Stimulated activated CD8-positive, alpha-beta memory T cell treated with anti-CD3 and anti-CD28 coated beads, Interleukin-2, amount 100 ng/mL, for 1 hour (primary cell): ENCODE measurements around the gene FLNB.
A peak's percentile ranks its signal among the peaks of the same experiment; 100 is the strongest.

ENCODE experiments used
- DNase-seq, 2 donors: peaks; one replicate each; pipeline ENCODE4 v3.0.0-alpha.2; 2020; ENCODE audit warnings: low read depth in 2 of 2

FLNB gene

DNA sequence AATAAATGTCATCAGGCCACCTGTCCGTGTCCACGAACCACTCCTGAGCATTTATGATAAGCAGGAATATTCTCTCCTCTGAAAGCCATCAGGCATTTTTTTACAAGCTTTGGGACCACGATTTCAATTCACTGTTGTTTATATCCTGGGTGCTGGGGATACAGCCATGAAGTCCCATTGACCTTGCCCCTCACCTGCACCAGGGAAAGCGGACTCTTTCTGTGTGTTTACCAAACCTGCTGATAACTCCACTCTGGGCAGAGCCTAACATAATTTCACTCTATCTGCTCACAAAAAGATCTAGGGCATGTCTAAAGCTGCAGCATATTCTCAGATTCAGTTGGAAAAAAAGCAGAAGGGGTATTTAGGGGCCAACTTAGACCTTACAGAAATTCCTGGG is 197.8 kb downstream of the FLNB start:
- DNase-seq = no peak

DNA sequence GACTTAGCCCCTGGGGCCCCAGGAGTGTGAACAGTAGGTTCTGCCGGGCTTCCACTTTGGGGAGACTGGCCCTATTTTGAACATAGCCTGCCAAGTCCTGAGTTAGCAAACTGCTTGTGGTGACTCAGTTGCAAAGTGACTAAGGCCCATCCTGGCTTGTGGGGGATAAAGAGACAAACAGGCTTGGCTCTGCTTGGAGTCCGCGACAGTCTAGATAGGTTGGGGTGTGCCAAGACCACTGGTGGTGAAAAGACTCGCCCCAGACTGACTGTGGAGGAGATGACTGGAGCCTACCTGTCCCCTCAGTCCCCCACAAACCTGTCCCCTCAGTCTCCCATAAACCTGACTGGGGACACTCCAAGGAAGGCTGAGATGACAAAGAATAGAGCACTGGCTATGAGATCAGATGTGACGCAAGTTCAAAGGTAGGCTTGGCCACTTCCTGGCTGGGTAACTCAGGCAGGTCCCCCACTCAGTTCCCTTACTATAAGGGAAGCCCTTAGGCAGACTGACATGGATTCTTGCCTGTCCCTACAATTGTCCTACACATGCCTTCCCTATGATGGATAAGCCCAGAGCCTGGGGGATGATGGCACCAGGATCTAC is 198.3 kb downstream of the FLNB start:
- DNase-seq = no peak

DNA sequence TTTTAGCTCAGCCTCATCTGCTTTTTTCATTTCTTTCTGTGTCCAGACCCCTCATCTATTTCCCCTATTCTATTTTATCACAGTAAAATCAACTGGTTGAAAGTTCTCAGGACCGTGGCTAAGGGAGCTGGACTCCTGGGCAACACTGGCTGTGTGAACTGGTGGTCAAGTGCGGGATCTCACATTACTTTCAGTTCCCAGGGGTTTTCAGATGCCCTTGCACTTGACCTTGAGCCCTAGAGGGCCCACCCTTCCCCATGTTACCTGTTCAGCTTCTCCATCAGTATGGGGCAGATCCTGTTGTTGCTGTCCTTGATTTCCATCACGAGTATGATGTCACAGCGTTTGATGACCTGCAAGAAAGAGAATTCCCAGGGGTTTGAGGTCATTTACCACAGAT is 199.7 kb downstream of the FLNB start:
- no peak for DNase-seq

DNA sequence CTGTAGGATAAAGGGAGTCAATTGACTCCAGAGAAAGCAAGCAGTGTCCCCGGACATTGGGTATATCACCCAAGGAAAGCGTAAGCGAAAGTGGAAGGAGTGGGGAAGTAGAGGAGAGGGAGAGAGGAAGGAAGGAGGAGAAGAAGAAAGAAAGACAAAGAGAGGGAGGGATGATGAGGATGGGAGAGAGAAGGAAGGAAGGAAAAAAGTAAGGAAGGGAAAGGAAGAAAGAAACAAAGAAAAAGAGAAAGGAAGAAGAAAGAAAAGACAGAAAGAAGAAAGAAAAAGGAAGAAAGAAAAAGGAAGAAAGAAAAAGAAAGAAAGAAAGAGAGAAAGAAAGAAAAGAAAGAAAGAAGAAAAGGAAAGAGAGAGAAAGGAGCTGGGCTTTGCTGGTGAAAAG is 201.7 kb downstream of the FLNB start:
- no peak for DNase-seq

DNA sequence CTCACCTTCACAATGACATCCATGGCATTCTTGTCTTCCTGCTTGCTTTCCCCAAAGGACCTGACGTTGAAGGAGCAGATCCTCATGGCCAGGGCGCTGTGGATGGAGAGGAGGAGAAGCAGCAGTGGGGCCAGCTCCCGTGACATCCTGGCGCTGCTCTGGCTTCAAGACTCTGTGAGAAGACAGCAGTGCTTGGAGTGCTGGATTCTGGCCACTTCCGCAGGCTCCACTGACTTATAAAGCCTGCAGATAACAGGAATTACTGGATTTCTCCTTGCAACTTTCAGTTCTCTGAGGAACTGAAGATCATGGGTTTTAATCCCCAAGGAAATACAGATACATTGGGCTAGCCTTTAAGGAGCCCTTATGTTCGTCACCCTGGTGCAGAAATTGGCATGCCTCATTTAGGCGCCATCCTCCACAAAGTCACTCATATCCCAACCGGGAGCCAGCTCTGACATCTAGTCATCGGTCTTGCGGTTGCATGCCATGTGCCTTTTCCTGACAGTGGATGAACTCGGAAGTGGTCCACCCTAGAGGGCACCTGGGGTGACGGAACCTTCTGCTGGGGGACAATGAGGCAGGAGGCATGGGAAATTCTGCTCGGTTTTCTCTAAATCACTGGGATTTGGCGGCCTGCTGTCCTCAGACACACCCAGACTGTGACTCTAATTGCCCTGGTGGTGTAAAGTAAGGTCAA is 202.7 kb downstream of the FLNB start, which contains the start of gene DNASE1L3:
DNASE1L3 (minus strand) TSS at position 212 of the 700 bp plus-strand sequence; CDS start at position 146, 66 bp downstream.
- DNase-seq = no peak

DNA sequence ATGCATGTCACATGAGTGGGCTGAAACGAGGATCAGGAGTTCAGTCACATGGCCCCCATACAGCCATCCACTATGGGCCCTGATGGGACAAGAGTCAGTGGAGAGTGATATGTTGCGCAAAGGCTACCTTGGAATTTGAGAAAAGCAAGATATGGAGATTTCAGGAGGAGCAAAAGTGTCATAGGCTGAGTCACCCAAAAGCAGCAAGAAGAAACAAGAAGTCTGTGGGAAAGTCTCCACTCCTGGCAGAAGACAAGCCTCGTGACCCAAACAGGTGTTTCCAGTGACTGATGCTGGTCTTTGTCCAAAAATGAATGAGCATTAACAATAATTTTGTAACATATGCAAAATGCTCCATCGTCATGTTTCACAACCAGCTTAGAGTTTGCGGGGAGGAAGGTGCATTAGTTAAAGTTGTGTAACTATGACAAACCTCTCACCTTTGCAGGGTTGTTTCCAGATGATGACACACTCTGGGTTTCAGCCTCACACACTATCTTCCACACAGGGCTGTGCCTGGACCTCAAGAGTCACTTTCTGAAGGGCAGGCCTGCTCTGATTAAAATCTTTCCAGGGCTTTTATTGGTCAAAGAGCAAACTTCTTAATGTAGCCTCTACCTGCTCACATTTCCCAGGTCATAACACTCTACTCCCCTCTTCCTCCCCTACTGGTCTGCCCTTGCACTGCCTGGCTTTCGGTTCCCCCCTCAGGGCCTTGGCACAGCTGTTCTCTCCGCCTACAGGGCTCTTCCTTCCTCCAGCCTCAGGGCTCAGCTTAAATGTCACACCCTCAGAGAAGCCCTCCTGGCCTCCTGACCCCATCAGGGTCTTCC is 206.5 kb downstream of the FLNB start:
- no peak for DNase-seq

DNA sequence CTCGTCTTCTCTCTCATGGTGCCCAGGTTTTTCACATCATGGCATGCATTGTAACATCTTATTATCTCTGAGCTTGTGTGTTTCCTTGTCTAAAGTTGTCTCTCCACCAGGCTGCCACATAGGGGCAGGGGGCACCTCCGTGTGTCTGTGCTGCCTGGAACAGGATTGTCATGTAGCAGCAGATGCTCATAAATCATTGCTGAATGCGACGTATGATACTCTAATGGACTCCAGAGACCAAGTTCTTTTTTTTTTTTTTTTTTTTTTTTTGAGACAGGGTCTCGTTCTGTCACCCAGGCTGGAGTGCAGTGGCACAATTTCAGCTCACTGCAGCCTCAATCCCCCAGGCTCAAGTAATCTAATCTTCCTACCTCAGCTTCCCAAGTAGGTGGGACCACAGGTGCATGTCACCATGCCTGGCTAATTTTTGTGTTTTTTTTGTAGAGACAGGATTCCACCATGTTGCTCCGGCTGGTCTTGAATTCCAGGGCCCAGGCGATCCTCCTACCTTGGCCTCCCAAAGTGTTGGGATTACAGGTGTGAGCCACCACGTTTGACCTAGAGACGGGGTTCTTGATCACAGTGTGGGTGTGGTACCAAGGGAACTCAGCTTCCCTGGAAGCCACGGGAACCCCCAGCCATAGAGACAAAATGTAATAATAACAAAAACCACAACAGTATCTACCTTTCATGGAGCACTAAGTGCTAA is 207.2 kb downstream of the FLNB start:
- DNase-seq = no peak

DNA sequence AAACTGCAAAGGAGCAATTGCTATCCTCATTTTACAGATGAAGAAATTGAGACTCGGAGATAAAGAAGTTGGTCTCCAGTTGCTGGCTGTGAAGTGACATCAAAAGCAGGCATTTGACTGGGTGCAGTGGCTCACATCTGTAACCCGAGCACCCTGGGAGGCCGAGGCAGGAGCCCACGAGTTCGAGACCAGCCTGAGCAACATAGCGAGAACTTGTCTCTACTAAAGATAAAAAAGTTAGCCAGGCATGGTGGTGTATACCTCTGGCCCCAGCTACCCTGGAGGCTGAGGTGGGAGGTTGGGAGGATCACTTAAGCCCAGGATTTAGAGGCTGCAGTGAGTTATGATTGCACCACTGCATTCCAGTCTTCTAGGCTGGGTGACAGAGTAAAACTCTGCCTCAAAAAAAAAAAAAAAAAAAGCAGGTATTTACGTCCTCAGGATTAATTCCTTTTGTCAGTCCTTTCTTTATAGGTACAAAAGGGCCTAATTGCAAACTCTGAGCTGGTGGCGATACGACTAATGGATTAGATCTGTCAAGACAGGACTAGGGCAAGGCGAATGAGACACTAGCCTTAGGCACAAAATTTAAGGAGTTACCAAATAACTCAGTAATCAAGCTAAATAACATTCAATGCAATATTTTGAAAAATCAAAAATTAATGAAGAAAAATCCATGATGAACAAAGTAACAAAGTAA is 208.4 kb downstream of the FLNB start:
- DNase-seq = no peak

DNA sequence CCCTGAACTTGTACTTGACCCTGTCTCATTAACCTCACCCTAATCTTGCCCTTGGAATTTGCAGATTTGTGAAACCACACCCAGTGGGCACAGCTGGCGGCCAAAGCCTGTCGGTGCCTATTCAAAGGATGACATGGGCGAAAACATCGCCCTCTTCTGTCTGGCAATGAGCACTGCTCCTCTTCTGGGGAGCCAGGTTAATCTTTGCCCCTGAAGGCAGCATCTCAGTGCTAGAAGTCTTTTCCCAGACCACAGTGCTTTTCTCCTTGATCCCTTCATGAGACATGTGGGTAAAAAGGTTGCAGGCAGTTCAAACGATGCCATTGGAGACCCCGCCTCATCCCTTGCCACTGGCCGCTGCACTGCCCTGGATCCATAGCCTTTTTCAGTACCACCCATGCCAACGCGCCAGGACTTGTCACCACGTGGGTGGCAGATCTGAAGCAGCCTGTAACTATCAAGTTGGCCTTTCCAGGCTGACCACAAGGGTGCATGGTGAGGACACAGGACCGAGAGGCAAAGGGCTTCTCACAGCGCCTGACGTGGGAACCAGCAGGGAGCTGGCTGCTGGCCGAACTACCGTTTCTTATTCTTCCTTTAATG is 209.1 kb downstream of the FLNB start:
- peak in 1 of 2 donors; percentile 21 for DNase-seq

DNA sequence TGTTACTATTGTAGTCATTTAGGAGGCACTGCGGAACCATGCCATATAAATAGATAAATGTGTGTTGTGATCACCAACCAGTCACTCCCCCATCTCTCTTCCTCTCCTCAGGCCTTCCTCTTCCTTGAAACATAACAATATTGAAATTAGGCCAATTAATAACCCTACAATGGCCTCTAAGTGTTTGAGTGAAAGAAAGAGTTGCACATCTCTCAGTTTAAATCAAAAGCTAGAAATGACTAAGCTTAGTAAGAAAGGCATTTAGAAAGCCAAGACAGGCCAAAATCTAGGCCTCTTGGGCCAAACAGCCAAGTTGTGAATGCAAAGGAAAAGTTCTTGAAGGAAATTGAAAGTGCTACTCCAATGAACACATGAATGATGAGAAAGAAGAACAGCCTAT is 210.7 kb downstream of the FLNB start:
- DNase-seq = no peak
